Heart left ventricle (tissue), 16 donors: ENCODE results near the gene TTLL11. TPM values are rescaled to one million over a fixed set of nuclear protein-coding genes. Genes with fewer than 3 reads are reported as not detected.

Experiments
- ATAC-seq, 4 donors: fragments of 200-7000 bp; cut with Tn5 transposase; one replicate each; pipeline ENCODE4 v1.9.1; 2020 to 2022; ENCODE audit warnings: moderate library complexity in 4 of 4, mild to moderate bottlenecking in 3 of 4, moderate number of reproducible peaks in 1 of 4
- DNase-seq, 5 donors: peaks; one replicate each; pipeline ENCODE4 v3.0.0-alpha.2; 2020
- H3K27ac ChIP-seq, 12 donors: fragments of 200-600 bp; sonication (generic) in 4 of 12; one replicate each; pipeline versions ENCODE4 v1.5.0 to v1.8.0; 2016 to 2022; ENCODE audit warnings: mild to moderate bottlenecking in 2 of 12
- H3K27me3 ChIP-seq, 9 donors: fragments of 200-600 bp; sonication (generic) in 2 of 9; one replicate each; pipeline versions ENCODE4 v1.5.1 to v1.8.0; 2016 to 2022; ENCODE audit warnings: mild to moderate bottlenecking in 3 of 9
- H3K36me3 ChIP-seq, 9 donors: fragments of 200-600 bp; sonication (generic) in 2 of 9; one replicate each; pipeline versions ENCODE4 v1.5.0 to v1.8.0; 2018 to 2022; ENCODE audit warnings: mild to moderate bottlenecking in 2 of 9
- H3K4me1 ChIP-seq, 12 donors: fragments of 200-600 bp; sonication (generic) in 4 of 12; one replicate each; pipeline versions ENCODE4 v1.5.0 to v1.8.0; 2016 to 2022; ENCODE audit warnings: mild to moderate bottlenecking in 3 of 12
- H3K4me3 ChIP-seq, 12 donors: fragments of 200-600 bp; sonication (generic) in 4 of 12; one replicate each; pipeline versions ENCODE4 v1.5.0 to v1.8.0; 2017 to 2022; ENCODE audit warnings: mild to moderate bottlenecking in 9 of 12, moderate library complexity in 4 of 12
- H3K9me3 ChIP-seq, 12 donors: fragments of 200-600 bp; sonication (generic) in 4 of 12; one replicate each; pipeline versions ENCODE4 v1.5.0 to v1.8.0; 2016 to 2022; ENCODE audit warnings: mild to moderate bottlenecking in 1 of 12
- POLR2A ChIP-seq, 2 donors: fragments of 450-650 bp; IDR thresholded peaks; one replicate each; pipeline ENCODE4 v1.6.1; 2017; ENCODE audit warnings: antibody characterized with exemption in 2 of 2, mild to moderate bottlenecking in 2 of 2, moderate library complexity in 2 of 2
- WGBS, 4 donors: extraction: QIAGEN DNeasy Blood & Tissue Kit in 2 of 4; methylation state at CpG; one replicate each; pipeline versions ENCODE4 v1.1.5 to v1.1.7; 2013 to 2018; 5-methylcytosine and 5-hydroxymethylcytosine counted together
- intact Hi-C, 10 donors: fragments of 100-400 bp; cut with DNase I; formaldehyde crosslinking; loops; one replicate each; pipeline versions ENCODE4 v1.11.1 to v1.14.2; 2022
- polyA plus RNA-seq, 2 donors: library from polyadenylated mRNA; stranded (reverse); fragments of 200-250 nt; gene quantifications; one replicate each; pipeline ENCODE4 v1.2.3, GENCODE V29; 2013
- total RNA-seq, 9 donors: library from RNA; depleted of rRNA in 2 of 9; stranded (reverse); fragments of >200 nt in 2 of 9; fragmentation: NEBNext Ultra II Directional in 3 of 9; extraction: Animal tissue kit (Norgen Biotek cat#: 25700) in 3 of 9; gene quantifications; one replicate each; pipeline versions ENCODE4 v1.1.0 to v1.2.4, GENCODE V29; 2016 to 2023
- TF ChIP-seq, protein P1 (sequence below), 12 donors: fragments of 200-600 bp; sonication (generic) in 4 of 12; IDR thresholded peaks; one replicate each; pipeline versions ENCODE4 v1.5.0 to v1.8.0; 2018 to 2022; ENCODE audit warnings: antibody characterized with exemption in 12 of 12, mild to moderate bottlenecking in 5 of 12
- donor health status: ischemic (EF 13 %, LVEDD 7.1; RV severe dilation, severe dysfunction).
- donor health status: healthy with polysubstance abuse.
- donor health status: DM: no; HTN: yes; CAD: no.
- donor health status: DM: no; HTN: no; CAD: no.
- donor health status: ischemic (EF 25% LVEDD 6.9; RV normal size, moderate dysfunction).
- donor health status: ischemic (EF 25% LVEDD 5.7; RV mildly dilated, moderate dysfunction).
- donor health status: healthy.
- donor health status: DM: yes; HTN: yes; CAD: no.
- donor health status: ischemic (EF 35%, LVEDD 5.7; RV mildly dilated, moderate dysfunction).
- donor health status: nonischemic (EF 11% LVEDD 7.7; RV severe dilation, severe dysfunction).
- donor health status: DM: yes; HTN: yes; CAD: no.
- donor health status: PGD.
- donor health status: ischemic (EF 29% LVEDD 5.4; RV normal size, mild dysfunction).
- donor health status: nonischemic (EF 23%, LVEDD 6.1; RV moderate dilation, normal function).

Gene TTLL11
- total and polyA plus RNA-seq, 11 donors = 2.7 to 10.9 (median 7.9) TPM

DNA sequence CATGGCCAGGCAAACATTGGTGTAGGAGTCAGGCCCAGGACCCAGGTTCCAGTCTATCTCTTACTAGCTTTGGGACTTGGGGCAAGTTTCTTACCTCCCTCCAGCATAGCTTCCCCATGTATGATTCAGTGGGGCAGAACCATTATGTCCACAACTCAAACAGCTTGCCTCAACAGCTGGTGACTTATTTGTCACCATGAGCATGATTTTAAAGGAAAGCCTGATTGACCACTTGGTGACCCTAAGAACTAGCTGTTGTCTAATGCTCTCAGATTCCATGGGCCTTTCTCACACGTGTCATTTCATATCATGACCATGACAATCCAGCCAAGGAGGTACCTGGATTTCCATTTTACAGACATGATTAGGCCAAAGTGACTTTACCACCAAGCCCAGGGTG, 126.4 kb downstream of the TTLL11 start:
- no peak for DNase-seq
- H3K27me3 ChIP-seq = no peaks in the 10 kb centered on the region
- intact Hi-C loops = no loop called here
- no peak for ATAC-seq
- H3K9me3 ChIP-seq = no peaks in the 10 kb centered on the region
- no peak overlapping the region for H3K4me3 ChIP-seq
- H3K27ac ChIP-seq = no peak overlapping the region
- 93 to 100% (median 98%) methylated on average over 1 of the region's 1 CpG for WGBS, 4 donors
- TF ChIP-seq, protein P1, sequence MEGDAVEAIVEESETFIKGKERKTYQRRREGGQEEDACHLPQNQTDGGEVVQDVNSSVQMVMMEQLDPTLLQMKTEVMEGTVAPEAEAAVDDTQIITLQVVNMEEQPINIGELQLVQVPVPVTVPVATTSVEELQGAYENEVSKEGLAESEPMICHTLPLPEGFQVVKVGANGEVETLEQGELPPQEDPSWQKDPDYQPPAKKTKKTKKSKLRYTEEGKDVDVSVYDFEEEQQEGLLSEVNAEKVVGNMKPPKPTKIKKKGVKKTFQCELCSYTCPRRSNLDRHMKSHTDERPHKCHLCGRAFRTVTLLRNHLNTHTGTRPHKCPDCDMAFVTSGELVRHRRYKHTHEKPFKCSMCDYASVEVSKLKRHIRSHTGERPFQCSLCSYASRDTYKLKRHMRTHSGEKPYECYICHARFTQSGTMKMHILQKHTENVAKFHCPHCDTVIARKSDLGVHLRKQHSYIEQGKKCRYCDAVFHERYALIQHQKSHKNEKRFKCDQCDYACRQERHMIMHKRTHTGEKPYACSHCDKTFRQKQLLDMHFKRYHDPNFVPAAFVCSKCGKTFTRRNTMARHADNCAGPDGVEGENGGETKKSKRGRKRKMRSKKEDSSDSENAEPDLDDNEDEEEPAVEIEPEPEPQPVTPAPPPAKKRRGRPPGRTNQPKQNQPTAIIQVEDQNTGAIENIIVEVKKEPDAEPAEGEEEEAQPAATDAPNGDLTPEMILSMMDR (IDR thresholded peaks at IDR 0.05) = no peak
- TF ChIP-seq POLR2A (IDR thresholded peaks at IDR 0.05) = no peak
- H3K36me3 ChIP-seq = no peaks in the 10 kb centered on the region
- H3K4me1 ChIP-seq = no peaks in the 10 kb centered on the region

DNA sequence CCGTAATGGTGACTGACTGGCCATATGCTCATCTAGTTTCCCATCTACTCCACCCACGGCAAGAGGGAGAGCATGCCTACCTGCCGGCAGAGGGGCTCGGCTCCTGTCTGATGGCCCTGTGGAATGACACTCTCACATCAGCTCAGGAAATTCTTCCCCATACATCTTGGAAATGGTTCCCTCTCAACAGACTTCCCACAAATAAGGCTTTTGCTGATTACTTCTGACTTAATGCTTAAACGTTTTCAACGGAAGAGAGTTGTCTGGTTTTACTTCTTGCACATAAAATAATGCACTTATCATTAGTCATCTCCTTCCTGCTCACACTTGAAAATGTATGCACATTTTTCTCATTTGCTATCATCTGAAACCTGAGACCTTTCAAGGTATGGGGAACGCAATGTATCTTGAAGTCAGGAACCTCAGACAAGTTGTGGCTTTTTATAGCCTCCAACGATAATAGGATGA, 129.5 kb downstream of the TTLL11 start:
- DNase-seq (no peak), ATAC-seq (no peak)
- whole genome bisulfite sequencing, 4 donors = 81 to 88% (median 85%) methylated on average over 8 of the region's 8 CpGs
- TF ChIP-seq POLR2A (IDR thresholded peaks at IDR 0.05) = no peak
- TF ChIP-seq, protein P1 (IDR thresholded peaks at IDR 0.05) = no peak
- no peak overlapping the region for H3K4me3 ChIP-seq
- H3K27ac ChIP-seq = no peak overlapping the region
- H3K27me3 ChIP-seq = no peaks in the 10 kb centered on the region
- intact Hi-C loops = no loop called here
- no peaks in the 10 kb centered on the region for H3K9me3 ChIP-seq
- no peaks in the 10 kb centered on the region for H3K4me1 ChIP-seq
- H3K36me3 ChIP-seq = no peaks in the 10 kb centered on the region

DNA sequence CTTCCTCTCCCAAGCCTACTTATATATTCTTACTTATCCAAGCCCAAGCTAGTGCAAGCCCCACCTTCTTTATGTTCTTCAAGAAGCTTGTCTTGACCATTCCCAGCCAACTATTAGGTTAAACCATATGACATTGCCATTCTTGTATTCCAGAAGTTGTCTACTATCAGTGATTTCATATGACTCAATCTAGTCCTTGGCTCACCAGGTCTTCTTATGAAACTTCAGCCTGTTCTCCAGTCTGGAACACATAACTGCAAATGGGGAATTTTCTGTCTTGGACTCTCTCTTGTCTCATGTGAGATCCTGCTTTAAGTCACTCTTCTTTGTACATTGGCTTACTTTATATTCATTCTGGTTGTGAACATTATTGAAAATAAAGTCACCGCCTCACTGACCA, 130.7 kb downstream of the TTLL11 start:
- intact Hi-C loops = no loop called here

DNA sequence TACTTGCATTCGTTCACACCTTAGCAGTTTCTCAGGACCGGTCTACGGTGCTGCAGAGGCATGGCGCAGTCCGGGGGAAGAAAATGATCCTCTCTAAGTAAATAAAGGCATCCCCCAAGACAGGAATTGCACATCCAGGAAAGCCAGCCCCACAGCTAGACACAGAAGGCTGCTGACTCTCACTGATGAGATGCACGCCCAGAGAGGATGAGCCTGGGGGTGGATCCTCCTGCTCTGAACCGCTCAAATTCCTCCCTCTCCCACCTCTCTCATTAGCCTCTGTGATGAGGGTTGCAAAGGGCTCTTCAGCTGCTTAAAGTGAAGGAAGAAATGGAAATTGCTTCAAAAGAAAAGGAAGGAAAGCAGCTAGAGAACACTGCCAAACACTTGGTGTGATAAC, 132.4 kb downstream of the TTLL11 start:
- Histone ChIP-seq H3K4me1 (no peaks in the 10 kb centered on the region), H3K27ac (no peak overlapping the region), H3K9me3 (no peaks in the 10 kb centered on the region), H3K27me3 (no peaks in the 10 kb centered on the region), H3K4me3 (no peak overlapping the region), H3K36me3 (no peaks in the 10 kb centered on the region)
- intact Hi-C loops = no loop called here
- TF ChIP-seq, protein P1 (IDR thresholded peaks at IDR 0.05) = no peak
- TF ChIP-seq POLR2A (IDR thresholded peaks at IDR 0.05) = no peak
- 92 to 97% (median 97%) methylated on average over 6 to 7 of the region's 7 CpGs for WGBS, 4 donors
- no peak for DNase-seq
- ATAC-seq = no peak

More for the DNA sequence above, 130.7 kb downstream of the TTLL11 start:
- Histone ChIP-seq H3K4me3 (no peak overlapping the region), H3K36me3 (no peaks in the 10 kb centered on the region), H3K27me3 (no peaks in the 10 kb centered on the region), H3K27ac (no peak overlapping the region), H3K9me3 (no peaks in the 10 kb centered on the region), H3K4me1 (no peaks in the 10 kb centered on the region)
- no peak for DNase-seq
- ATAC-seq = no peak
- WGBS, 4 donors = 98 to 100% (median 100%) methylated on average over 1 of the region's 1 CpG
- TF ChIP-seq, protein P1 (IDR thresholded peaks at IDR 0.05) = no peak
- no peak for TF ChIP-seq POLR2A (IDR thresholded peaks at IDR 0.05)
